Endothelial cell of hepatic sinusoid (primary cell): ENCODE data around the gene TRMT44.
"Not testable (repeated sequence)": the region's sequence is repeated elsewhere in the genome, so short reads cannot be mapped to it uniquely, and the experiment has no call there.

Experiments used
- in situ Hi-C: cut with HindIII; loops from 2 replicates; pipeline ENCODE4 v1.10.0; 2017; ENCODE audit warnings: low sequenced_read_pairs

The TRMT44 gene

DNA sequence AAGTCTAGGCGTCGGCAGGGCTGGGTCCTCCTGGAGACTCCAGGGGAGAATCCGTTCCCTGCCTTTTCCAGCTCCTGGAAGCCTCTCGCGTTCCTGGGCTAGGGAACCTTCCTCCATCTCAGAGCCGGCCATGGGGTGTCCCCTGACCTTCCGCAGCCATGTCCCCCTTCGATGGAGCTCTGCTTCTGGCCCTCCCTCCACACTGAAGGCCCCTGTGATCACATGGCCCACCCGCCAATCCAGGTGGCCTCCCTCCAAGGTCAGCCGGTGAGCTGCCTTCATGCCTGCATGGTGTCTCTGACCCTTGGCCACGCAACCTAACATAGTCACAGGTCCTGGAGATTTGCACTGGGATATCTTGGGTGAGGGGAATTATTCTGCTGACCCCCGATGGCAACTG, 69.6 kb downstream of the TRMT44 start:
- in situ Hi-C loops: no loop called here

DNA sequence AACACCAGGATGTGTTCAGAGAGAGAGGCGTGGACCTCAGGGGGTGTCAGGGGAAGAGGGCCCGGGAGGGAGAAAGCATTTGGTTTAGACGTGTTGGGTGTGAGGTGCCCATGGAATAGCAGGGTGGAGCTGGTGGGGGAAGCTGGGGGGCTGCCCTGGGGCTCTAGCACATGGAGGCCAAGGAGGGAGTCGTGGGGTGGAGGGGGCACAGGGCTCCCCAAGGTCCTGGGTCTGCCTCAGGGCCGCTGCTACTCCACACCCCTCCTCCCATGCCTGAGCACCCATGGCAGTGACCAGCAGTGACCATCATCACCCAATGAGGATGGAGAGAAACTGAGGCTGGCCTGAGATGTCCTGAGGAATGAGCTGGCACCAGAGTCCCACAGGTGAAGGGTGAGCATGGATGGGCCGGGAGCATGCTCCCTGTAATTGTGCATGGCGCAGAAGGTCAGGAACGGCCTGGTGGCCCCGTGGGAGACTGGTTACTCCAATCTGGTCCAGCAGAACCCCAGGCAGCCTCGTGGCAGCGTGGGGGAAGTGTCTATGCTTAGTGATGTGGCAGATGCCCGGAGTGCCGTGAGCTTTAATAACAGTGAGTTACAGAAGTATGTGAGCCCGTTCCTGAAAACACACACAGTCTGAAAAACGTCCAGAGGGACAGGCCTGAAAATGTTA, 70.2 kb downstream of the TRMT44 start:
- in situ Hi-C loops: no loop called here

DNA sequence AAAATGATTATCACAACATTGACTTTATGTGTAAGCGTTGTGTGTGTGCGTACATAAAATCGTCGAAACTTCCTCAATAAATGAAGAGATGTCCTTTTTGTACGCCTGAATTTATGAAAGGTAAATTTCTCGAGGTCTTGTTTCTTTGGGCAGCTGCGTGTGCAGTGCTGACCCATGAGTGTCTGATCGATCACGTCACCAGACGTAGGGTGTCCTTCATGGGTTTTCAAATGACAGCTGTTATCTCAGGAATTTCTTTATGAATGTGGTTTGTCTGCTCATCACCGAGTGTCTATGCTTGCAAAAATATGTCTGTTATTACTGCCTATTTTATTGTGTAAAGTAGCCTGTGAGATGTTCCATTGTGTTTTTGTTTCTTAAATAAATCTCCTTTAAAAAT, 71.9 kb downstream of the TRMT44 start:
- in situ Hi-C loops: no loop called here

DNA sequence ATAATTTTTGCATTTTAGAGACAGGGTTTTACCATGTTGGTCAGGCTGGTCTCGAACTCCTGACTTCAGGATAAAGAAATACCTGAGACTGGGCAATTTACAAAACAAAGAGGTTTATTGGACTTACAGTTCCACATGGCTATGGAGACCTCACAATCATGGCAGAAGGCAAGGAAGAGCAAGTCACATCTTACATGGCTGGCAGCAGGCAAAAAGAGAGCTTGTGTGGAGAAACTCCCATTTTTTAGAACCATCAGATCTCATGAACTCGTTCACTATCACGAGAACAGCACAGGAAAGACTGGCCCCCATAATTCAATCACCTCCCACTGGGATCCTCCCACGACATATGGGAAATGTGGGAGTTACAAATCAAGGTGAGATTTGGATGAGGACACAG, 72.5 kb downstream of the TRMT44 start:
- in situ Hi-C loops: not testable (repeated sequence)

DNA sequence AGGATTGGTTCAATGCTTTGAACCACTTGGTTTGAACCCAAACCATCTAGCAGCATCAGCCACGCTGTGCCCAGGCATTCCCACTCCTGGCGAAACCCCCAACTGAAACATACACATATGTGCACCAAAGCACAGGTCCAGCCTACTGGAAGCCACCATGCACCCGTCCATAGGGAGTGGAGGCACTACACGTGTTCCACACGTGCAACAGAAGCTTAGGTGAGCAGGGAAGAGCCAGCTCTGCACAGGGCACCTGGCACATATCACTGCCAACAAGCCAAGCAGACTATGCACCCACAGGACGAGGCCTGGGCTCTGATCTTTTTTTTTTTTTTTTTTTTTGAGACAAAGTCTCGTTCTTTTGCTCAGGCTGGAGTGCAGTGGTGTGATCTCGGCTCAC, 73.4 kb downstream of the TRMT44 start:
- in situ Hi-C loops: no loop called here

DNA sequence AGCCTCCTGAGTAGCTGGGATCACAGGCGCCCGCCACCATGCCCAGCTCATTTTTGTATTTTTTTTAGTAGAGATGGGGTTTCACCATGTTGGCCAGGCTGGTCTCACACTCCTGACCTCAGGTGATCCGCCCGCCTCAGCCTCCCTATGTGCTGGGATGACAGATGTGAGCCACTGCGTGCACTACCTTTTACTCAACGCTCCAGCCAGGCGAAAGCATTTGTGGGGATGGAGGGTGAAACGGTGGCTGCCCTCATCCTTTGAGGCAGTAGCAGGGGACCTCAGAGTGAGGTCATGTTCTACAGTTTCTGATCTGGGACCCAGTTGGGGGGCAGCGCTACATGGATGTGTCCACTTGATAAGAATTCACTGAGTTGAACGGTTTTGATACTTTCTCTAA, 73.8 kb downstream of the TRMT44 start:
- in situ Hi-C loops: no loop called here

DNA sequence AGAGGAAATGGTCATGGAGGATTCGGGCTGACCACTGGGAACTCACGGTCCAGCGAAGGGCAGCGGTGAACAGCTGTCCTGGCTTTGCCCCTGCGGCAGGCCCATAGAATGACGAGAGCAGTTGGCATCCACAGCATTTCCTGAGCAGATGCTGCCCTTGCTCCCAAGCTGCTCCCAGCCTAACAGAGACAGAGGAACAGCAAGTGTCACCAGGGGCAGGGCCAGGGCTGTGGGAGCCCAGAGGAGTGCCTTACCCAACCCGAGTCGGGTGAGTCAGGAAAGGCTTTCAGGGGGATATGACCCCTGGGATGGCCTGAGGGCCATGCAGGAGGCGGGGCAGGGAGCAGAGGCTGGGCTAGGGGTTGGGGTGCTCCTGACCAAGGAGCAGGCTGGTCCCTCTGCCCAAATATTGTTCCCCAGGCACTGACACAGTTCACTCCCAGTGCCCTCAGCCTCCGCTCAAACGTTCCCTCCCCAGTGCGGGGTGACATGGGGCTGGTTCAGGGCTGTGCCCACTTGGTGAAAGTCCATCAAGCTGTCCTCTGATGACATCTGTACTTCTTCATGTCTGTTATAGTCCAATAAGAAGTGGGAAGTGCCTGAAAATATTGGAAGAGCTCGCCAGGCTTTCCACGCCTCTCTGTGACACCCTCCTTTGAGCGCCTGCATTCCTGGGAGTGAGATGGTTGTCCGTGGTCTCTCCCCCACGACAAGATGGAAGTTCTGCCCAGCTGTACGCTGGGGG, 74.9 kb downstream of the TRMT44 start:
- in situ Hi-C loops: no loop called here

DNA sequence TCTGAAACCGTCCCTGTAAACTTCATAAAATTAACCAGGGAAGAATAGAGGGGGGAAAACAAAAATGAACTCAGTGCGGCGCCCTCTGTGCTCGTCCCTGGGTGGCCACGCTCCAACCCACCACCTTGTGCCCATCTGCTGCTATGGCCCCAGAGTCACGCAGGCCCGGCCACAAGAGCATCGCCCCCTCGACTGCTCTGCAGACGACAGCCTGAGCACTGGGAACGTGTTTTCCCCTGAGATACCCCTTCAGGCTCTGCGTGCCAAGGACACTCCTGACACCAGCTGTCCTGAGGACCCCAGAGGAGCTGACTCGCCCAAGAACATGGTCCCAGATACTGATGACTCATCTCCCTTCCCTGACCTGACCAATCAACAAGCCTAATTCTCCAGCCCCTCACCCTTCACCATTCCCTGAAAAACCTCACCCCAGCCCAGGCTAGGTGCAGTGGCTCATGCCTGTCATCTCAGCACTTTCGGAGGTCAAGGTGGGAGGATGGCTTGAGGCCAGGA, 75.5 kb downstream of the TRMT44 start:
- in situ Hi-C loops: no loop called here

DNA sequence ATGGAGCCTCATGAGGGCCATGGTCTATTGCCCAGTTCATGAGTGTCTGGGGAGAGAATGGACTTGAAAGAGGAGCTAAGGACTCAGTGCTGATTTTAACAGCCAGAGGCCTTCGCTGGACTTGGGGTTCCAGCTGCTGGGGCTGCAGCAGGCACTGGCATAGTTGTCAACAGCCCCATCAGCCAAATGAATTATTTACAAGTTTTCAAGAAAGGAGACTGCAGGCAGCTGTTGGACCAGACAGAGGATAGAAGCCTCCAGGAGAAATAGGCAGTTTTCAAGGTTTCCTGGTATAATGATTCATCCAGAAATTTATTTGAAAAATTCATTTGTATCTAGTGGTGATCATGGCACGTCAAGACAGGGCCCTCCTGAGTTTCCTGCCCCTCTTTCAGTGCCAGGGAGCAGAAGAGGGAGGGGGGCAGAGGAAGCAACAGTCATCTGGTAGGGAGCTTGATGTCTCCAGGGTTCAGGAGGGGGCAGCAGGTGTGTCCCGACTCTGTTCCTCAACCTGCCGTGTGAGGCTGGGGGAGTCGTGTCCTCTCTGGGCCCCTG, 76.5 kb downstream of the TRMT44 start:
- in situ Hi-C loops: no loop called here

DNA sequence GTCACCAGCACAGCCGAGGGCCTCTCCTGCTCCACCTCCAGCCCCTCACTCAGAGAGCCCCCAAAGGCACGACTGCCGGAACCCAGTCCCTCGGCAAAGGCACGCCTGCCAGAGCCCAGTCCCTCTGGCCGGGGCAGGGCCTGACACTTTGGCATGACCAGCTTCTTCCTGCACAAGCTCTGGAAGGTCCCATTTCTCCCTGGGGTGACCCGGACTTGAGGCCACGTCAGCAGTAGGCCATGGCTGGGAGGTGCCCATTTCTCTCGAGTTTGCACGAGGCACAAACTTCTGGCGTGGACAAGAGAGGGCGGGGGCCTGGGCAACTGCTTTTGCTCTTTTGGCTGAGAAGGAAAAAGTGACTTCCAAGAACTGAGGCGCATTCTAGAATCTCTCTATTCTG, 77.4 kb downstream of the TRMT44 start:
- in situ Hi-C loops: no loop called here

DNA sequence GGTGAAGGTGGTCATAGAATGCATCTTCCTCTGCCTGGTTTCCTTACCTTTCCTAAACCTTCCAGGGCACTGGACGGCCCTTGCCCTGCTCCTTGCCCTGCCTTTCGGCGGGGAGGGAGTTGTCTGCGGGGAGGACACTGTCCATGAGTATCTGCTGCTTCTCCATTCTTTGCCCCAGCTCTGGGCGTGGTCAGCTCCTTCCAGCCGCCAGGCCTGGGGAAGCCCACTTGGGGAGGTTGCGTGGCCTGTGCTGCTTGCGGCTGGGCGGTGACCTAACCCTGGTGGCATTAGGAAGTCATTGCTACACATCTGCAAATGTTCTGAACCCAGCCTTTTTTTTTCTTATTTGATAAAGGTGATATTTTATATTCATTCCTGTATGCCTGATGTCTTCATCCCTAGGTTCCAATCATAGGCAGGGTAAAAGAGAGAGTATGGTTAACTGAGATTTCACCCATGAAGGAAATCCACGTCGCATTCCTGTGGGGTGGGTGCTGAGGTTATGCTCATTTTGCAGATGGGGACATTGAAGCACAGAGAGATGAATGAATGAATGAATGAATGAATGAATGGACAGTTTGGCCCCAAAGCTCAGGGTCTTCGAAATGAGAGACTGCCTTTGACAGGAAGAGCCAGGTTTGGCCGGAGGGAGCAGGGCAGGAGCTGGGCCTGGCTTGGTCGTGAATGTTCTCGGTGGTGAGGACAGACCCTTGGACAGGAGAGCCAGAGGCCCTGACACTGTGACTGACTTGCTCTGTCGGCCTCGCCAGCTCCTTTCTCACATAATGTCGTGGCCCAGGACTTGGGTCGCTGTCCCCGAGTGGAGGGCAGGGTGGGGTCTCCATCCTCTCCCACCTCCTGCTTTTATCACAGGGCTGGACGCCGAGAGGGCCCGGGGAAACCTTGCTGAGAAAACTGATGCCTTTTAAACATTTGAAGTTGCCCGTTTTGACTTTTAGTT, 81.9 kb downstream of the TRMT44 start:
- in situ Hi-C loops: no loop called here

DNA sequence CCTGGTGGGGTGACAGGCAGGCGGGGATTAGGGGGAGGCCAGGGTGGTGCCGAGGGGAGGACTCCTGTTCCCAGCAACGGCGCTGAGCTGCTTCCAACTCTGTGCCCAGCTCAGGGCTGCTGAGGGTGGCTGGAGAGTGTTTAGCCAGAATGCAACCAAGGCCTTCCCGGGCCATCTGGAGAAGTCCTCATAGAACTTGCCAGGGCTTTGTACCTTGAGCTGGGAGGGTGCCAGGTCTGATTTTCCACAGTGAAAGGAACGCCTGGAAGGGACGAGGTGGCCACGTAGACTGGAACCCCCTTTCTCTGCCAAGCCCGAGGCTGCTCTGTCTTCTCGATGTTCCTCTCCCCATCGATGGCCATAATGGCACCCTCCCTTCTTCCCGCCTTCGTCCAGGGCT, 82.6 kb downstream of the TRMT44 start:
- in situ Hi-C loops: no loop called here

DNA sequence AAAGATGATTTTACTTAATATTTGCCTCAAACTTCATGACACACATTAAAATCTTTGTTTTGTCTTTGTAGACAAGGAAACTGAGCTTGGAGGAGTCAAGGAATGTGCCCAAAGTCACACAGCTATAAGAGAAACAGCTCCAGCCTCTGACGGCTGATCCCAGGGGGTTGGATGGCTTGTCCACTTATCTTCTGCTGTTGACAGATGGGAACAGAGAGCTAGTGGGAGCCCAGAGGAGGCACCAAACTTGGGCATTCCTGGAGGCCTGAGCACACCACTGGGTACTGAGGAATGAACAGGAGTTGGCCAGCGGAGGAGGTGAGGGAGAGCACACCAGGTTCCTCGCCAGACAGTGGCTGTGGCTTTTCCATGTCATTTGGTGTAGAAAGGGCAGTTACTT, 83.2 kb downstream of the TRMT44 start:
- in situ Hi-C loops: no loop called here

DNA sequence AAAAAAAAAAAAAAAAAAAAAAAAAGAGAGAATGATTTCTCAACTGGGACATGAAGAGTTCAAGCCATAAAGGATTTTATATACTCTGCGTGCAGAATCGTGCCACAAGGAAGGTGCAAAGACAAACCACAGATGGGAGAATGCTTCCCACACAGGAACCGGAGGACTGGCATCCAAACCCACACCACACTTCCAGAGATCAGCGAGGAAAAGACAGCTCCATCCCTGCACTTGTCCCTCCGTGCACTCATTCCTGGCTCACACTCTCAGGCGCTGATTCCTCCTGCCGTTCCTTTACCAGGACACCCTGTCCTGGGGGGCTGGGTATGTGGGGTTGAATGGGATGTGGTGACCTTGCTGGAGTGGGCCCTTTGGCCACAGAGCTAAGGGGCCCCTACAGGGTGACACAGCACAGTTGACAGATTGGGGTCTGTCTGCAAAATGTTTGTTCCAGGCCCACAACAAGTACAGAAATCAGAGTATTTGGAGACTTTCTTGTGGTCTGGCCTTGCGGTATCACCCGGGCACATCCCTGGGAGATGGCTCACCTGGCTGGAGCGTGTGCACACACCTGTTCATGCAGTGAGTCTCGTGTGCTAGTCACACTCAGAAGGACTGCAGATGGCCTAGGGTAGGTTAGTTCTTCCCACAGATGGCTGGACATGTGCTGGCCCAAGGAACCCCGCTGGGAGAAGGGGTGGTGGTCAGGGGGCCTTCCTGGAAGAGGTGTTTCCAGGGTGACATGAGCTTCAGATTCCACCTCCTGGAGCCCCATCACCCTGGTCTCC, 84.2 kb downstream of the TRMT44 start:
- in situ Hi-C loops: no loop called here

DNA sequence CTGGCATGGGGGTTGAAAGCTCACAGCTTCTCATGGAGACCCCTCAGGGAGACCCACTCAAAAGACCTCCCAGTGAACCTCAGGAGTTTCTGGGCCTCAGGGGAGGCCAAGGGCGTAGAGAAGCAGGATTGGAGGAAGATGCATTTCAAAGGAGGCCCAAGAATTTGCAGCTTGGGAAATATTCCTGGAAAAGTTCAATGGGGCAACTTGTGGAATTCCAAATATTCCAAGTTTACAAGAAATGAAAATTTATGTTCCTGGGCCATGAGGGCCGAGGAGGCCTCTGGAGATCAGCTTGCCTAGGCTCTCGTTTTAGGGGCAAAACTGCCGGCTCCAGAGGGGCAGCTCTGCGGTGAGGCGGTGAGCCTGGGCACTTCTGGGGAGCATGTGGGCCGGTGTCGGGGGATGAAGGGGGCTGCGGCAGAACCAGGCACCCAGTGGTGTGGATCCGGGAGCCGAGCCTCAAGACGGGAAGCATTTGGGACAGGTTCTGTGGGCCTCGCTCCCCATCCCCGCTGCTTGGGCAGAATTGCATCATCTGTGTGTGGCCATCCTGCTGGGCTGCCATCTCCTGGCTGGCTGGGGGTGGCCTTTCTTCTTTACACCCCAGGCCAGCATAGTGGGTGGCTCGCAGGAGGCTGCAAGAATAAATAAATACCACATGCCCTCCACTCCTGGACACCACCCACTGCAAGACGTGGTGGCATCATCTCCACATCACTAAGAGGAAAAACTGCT, 85.0 kb downstream of the TRMT44 start:
- in situ Hi-C loops: no loop called here
